Renal cortical epithelial cell (primary cell): Measurements from ENCODE around the gene CHMP5. TPM values are rescaled to one million over a fixed set of nuclear protein-coding genes. Genes with fewer than 3 reads are reported as not detected.
"Not testable (repeated sequence)": the region's sequence is repeated elsewhere in the genome, so short reads cannot be mapped to it uniquely, and the experiment has no call there.

ENCODE experiments used
- DNase-seq: peaks from one replicate; pipeline ENCODE4 v3.0.0-alpha.2; 2011; ENCODE audit warnings: low read depth
- total RNA-seq: library from RNA; depleted of rRNA; stranded (reverse); fragments of >200 nt; gene quantifications from 2 replicates; pipeline ENCODE4 v1.2.3, GENCODE V29; 2014

The CHMP5 gene
- total RNA-seq, 1 donor from 2014 or later: 161 TPM

GRCh38 chr9:33277484-33277883 is 12.6 kb downstream of the CHMP5 start:
- peak; percentile 10 for DNase-seq

- DNase-seq: no peak
Observed at GRCh38 chr9:33285502-33285901, 20.7 kb downstream of the CHMP5 start.

- peak; percentile 71 for DNase-seq
Observed at GRCh38 chr9:33287087-33287490, 22.2 kb downstream of the CHMP5 start.

GRCh38 chr9:33288235-33288634 is 23.4 kb downstream of the CHMP5 start:
- DNase-seq: no peak

DNA sequence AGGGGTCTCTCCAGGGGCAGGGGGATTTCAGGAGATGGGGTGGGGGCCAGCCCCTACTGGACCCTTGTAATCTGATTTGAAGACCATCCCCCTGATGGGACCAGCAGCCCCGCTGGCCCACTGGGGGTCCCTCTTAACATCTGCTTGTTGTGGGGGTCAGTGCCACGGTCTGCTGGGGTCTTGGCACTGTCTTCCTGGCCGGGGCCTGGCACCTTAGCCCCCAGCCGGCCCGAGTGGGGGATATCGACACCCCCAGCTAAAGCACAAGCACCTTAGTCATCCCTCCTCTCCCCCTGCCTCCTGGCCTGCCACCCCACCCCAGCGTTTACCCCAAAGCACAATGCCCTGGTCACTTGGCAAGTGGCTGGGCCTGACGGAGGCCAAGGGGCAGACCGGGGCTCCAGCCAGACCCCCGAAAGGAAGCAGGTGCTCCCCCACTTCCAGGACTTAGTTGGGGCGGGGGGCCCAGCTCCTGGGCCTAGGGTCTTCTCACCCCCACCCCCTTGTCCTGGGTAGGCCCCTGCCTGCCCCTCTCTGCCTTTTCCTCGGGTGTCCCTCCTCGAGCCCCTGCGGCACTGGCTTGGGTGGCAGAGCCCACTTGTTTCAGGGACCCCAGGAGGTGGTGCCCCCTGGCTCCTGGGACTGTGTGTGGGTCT is 24.1 kb downstream of the CHMP5 start:
- no peak for DNase-seq

GRCh38 chr9:33289496-33289895 is 24.6 kb downstream of the CHMP5 start:
- peak; percentile 15 for DNase-seq

- DNase-seq: no peak
Observed at GRCh38 chr9:33289936-33290246, 25.0 kb downstream of the CHMP5 start.

GRCh38 chr9:33290247-33291030 is 25.6 kb downstream of the CHMP5 start, which contains the start of gene NFX1:
Gene NFX1, plus strand, starts transcription at chr9:33290516. Its CDS starts 57 bp downstream, at chr9:33290573.
- DNase-seq: peak; percentile 93

DNA sequence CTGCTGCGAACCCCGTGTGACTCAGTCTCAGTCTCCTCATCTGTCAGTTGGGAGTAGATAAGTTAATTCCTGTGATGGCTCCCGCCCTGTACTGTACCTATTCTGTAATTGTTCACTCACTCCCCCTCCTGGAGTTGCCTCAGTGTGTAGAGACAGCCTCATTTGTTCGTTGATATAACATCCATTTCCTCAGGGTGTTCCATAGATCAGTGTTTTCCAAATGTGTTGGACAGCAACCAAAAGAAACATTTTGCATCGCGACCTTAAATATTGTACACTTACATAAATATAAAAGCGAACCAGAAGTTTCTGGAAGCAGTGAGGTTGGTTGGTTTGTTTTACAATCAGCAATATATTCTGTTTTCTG is 26.2 kb downstream of the CHMP5 start:
- DNase-seq: no peak

DNA sequence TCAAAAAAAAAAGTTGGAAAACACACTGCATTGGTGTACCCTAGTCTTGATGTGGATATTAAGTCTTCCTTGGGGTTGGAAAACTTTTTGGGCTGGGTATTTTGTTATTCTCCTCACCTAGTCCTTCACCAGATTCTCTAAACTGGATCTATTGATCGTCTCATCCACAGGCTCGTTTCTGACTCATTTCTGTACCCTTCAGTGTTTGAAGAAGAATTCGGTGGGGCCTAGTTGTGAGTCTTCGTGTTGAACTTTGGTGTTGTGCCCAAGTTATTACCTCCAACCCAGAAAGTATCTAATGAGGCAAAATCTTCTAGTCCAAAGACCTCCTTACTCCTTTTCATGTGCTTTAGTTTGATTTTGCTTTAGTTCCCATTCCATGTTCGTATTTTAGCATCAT is 27.1 kb downstream of the CHMP5 start:
- DNase-seq: no peak

- DNase-seq: no peak
Observed at GRCh38 chr9:33293782-33294181, 28.9 kb downstream of the CHMP5 start.

- DNase-seq: no peak
Observed at GRCh38 chr9:33294670-33295432, 30.0 kb downstream of the CHMP5 start.

GRCh38 chr9:33295571-33295970 is 30.7 kb downstream of the CHMP5 start:
- no peak for DNase-seq

DNA sequence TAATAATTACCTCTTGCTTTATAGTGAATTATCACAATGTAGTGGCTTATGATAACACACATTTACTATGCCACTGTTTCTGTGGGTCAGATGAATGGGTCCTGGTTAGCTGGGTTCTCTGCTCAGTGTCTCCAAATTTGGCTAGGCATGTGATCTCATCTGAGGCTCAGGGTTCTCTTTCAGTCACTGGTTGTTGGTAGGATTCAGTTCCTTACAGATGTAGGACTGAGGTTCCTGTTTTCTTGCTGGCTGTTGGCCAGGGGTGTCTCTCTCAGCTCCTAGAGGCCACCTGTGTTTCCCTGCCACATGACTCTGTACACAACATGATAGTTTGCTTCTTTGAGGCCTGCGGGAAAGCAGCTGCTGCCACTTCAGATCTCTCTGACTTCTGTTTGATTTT is 32.6 kb downstream of the CHMP5 start:
- peak; percentile 7 for DNase-seq

GRCh38 chr9:33300546-33300945 is 35.7 kb downstream of the CHMP5 start:
- peak; percentile 15 for DNase-seq

DNA sequence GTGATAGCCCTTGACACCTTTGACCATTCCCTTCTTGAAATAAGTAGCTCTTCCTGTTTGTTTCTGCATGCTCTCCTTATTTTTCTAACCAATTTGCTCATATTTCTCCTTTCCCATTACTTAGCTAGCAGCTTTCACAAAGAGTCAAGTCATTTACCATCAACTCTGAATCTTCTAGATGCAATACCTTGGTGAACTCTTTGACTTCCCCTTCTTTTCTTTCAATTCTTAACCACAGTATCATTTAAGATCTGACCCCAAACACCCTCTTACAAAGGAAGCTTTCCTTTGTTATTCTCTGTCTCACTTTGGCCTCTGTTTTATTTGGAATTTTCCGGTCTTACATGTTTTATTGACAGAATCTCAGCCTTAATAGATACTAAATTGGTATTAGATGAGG is 39.5 kb downstream of the CHMP5 start:
- no peak for DNase-seq

DNA sequence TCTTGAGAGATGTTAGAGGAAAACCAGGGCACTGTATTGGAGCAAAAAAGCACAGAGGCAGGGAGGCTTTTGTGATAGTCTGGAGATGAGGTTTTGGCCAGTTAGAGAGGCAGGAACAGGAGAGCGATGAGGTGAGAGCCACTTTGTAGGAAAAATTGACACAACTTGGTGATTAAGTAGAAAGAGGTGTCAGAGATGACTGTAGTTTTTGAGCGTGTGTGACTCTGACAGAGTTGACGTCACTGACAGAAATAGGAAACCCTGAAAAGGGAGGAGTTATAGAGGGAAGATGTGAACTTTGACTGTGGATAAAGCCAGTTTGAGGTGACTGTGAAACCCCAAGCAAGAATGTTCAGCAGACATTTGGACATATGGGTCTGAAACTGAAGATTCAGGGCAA is 41.2 kb downstream of the CHMP5 start:
- DNase-seq: no peak

- DNase-seq: peak; percentile 22
Observed at GRCh38 chr9:33307067-33307466, 42.2 kb downstream of the CHMP5 start.

DNA sequence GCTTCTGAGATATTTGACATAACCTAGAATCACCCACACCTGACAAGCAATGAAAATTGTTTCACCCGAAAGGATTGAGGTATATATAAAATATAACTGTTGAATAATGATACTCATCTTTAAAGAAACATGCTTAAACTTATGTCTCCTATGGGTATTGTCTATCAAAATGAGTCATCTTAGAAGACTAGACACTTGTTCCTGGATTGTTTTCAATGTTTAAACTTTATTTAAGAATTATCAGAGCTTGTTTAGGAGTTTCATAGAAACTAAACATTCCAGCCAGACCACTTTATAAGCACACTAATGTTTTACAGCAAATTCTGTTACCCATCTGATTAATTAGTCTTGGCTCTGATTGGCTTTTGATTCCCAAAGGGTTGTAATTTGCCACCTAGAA is 45.1 kb downstream of the CHMP5 start:
- DNase-seq: no peak

- no peak for DNase-seq
Observed at GRCh38 chr9:33310748-33311147, 45.9 kb downstream of the CHMP5 start.

DNA sequence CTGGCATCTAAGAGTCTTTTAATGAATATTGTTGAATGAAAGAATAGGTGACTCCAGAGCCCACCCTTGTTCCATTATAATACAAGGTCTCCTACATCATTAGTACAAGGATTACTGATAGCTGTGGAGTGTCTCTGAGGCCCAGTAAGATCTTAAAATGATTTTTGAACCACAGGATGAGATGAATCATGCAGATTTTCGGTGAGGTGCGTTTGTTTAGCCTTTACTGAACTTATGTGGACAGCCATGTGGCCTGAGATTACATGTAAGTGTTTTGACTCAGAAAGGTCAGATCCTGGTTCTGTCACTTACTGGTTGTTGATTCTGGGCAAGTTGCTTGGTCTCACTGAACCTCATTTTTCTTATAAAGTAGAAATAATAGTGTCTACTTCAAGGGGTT is 47.1 kb downstream of the CHMP5 start:
- DNase-seq: no peak

DNA sequence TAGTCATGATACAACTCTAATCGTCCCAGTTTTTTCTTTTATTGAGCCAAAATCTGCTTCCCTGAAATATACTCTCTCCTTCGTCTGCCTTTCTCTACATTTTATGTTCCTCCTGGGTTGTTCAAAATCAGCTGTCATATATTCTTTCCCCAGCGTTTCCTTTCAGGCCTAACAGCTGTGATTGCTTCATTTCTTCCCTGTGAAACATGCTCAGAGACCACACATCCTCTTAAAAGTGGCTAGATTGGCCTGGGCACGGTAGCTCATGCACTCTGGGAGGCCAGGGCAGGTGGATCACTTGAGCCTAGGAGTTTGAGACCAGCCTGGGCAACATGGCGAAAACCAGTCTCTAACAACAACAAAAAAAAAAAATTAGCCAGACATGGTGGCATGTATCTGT is 50.5 kb downstream of the CHMP5 start:
- no peak for DNase-seq

DNA sequence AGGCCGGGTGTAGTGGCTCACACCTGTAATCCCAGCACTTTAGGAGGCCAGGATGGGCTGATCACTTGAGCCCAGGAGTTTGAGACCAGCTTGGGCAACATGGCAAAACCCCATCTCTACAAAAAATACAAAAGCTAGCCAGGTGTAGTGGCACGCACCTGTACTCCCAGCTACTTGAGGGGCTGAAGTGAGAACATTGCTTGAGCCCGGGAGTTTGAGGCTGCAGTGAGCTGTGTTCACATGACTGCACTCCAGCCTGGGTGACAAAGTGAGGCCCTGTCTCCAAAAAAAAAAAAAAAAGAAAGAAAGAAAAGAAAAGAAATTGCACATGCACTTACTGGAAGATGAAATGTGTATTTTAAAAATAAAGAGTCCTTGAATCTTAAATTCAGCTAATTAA is 52.3 kb downstream of the CHMP5 start:
- not testable (repeated sequence) for DNase-seq
